Measurements from ENCODE around the gene SP6.

GRCh38 chr17:47889734-47890529, 39.0 kb upstream of the SP6 start:
- no peak for TF ChIP-seq SP1 (IDR thresholded peaks at IDR 0.05; ENCODE audit: low read depth, low read length)
- peak; percentile 87 to 98 (median 95) for TF ChIP-seq CTCF (IDR thresholded peaks at IDR 0.05; ENCODE audit: control extremely low read depth in 1 of 3, insufficient read depth in 1 of 3, low read depth in 1 of 3, low read length in 3 of 3)
- no peak for TF ChIP-seq POLR2A (IDR thresholded peaks at IDR 0.05; ENCODE audit: control extremely low read depth in 1 of 2, low read depth in 2 of 2, low read length in 2 of 2)
- TF ChIP-seq BACH1 (IDR thresholded peaks at IDR 0.05; ENCODE audit: low read length) = no peak
- TF ChIP-seq MAX (IDR thresholded peaks at IDR 0.05) = no peak
- 0 out of 2 replicates have a peak, but pooled peaks have one; percentile 51 for TF ChIP-seq CHD2 (IDR thresholded peaks at IDR 0.05; ENCODE audit: low read length)

Measured in H1 (cell line).